Esophagus muscularis mucosa (tissue), 4 donors: ENCODE results near the gene CDCP2. TPM values are rescaled to one million over a fixed set of nuclear protein-coding genes. Genes with fewer than 3 reads are reported as not detected.

Source experiments
- DNase-seq: peaks from one replicate; pipeline ENCODE4 v3.0.0-alpha.2; 2017; ENCODE audit errors: extremely low spot score
- H3K27ac ChIP-seq, 4 donors: fragments of 200-600 bp; sonication (generic); replicated peaks in 1 of 4; 1 replicate in 3 of 4; 2 replicates in 1 of 4; pipeline ENCODE4 v1.5.1; 2016 to 2019; ENCODE audit warnings: mild to moderate bottlenecking in 1 of 4
- H3K27me3 ChIP-seq, 4 donors: fragments of 200-600 bp; sonication (generic); one replicate each; pipeline versions ENCODE4 v1.5.1 to v1.6.0; 2016 to 2019
- H3K36me3 ChIP-seq, 4 donors: fragments of 200-600 bp; sonication (generic); one replicate each; pipeline ENCODE4 v1.5.1; 2016 to 2019
- H3K4me1 ChIP-seq, 4 donors: fragments of 200-600 bp; sonication (generic); one replicate each; pipeline ENCODE4 v1.5.1; 2016 to 2019
- H3K4me3 ChIP-seq, 4 donors: fragments of 200-600 bp; sonication (generic); 1 replicate in 2 of 4; 2 replicates in 2 of 4; pipeline ENCODE4 v1.5.1; 2016 to 2019; ENCODE audit warnings: mild to moderate bottlenecking in 4 of 4, moderate library complexity in 1 of 4
- H3K9me3 ChIP-seq, 4 donors: fragments of 200-600 bp; sonication (generic); 1 replicate in 3 of 4; 2 replicates in 1 of 4; pipeline ENCODE4 v1.5.1; 2016 to 2019
- EP300 ChIP-seq: sonication (generic); formaldehyde crosslinking; IDR thresholded peaks from one replicate; pipeline ENCODE4 v1.6.1; 2017; ENCODE audit warnings: antibody characterized with exemption
- POLR2A ChIP-seq: fragments of 450-650 bp; IDR thresholded peaks from one replicate; pipeline ENCODE4 v1.6.1; 2017; ENCODE audit warnings: antibody characterized with exemption, moderate library complexity, mild to moderate bottlenecking, low read depth
- POLR2AphosphoS5 ChIP-seq, 2 donors: sonication (generic); formaldehyde crosslinking; IDR thresholded peaks; one replicate each; pipeline ENCODE4 v1.6.1; 2017; ENCODE audit warnings: antibody characterized with exemption in 2 of 2
- WGBS: methylation state at CpG from one replicate; pipeline ENCODE4 v1.1.5; 2018; 5-methylcytosine and 5-hydroxymethylcytosine counted together
- intact Hi-C: fragments of 100-400 bp; cut with DNase I; formaldehyde crosslinking; loops from one replicate; pipeline ENCODE4 v1.15.1; 2023
- total RNA-seq, 4 donors: library from RNA; depleted of rRNA; stranded (reverse); fragments of >200 nt; gene quantifications; one replicate each; pipeline versions ENCODE4 v1.1.0 to v1.2.1, GENCODE V29; 2016
- TF ChIP-seq, protein P1 (sequence below), 3 experiments: fragments of 200-600 bp in 2 of 3; fragments of 450-650 bp in 1 of 3; sonication (generic) in 2 of 3; IDR thresholded peaks; one replicate each; pipeline ENCODE4 v1.5.1; 2017 to 2019; ENCODE audit warnings: antibody characterized with exemption in 3 of 3, mild to moderate bottlenecking in 2 of 3, moderate library complexity in 1 of 3

CDCP2 gene
- total RNA-seq, 4 donors from 2014 or later: 0.26 to 0.40 (median 0.33) TPM; not detected in 1

DNA sequence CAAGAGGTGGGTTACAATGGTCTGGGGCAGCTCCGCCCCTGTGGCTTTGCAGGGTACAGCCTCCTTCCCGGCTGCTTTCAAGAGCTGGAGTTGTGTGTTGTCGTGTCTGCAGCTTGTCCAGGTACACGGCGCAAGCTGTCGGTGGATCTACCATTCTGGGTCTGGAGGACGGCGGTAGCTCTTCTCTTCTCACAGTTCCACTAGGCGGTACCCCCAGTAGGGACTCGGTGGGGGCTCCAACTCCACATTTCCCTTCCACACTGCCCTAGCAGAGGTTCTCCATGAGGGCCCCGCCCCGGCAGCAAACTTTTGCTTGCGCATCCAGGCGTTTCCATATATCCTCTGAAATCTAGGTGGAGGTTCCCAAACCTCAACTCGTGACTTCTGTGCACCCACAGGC, 12.3 kb upstream of the CDCP2 start:
- 94% methylated on average over 14 of the region's 15 CpGs for WGBS

DNA sequence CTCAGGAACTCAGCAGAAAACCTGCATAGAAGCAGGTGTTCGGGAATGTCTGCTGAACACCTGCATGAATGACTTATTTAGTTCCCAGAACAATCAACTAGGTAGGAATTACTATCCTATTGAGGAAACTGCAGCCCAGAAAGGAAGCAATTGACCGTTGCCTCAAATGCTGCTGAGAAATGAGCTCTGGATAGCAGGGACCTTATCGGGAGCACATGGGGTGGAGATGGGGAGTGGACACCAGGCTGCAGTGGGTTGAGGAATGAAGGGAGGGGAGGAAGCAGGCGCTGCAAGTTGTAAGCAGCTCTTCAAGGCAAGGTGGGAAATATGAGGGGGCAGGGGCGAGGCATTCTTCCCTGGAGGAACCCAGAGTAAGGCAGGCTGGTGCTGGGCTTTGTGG, 10.8 kb upstream of the CDCP2 start:
- Histone ChIP-seq H3K4me1 (no peaks in the 10 kb centered on the region), H3K36me3 (no peaks in the 10 kb centered on the region), H3K9me3 (no peaks in the 10 kb centered on the region), H3K27ac (no peak overlapping the region), H3K4me3 (no peak overlapping the region), H3K27me3 (no peaks in the 10 kb centered on the region)
- TF ChIP-seq, protein P1, sequence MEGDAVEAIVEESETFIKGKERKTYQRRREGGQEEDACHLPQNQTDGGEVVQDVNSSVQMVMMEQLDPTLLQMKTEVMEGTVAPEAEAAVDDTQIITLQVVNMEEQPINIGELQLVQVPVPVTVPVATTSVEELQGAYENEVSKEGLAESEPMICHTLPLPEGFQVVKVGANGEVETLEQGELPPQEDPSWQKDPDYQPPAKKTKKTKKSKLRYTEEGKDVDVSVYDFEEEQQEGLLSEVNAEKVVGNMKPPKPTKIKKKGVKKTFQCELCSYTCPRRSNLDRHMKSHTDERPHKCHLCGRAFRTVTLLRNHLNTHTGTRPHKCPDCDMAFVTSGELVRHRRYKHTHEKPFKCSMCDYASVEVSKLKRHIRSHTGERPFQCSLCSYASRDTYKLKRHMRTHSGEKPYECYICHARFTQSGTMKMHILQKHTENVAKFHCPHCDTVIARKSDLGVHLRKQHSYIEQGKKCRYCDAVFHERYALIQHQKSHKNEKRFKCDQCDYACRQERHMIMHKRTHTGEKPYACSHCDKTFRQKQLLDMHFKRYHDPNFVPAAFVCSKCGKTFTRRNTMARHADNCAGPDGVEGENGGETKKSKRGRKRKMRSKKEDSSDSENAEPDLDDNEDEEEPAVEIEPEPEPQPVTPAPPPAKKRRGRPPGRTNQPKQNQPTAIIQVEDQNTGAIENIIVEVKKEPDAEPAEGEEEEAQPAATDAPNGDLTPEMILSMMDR (IDR thresholded peaks at IDR 0.05): no peak
- TF ChIP-seq POLR2A (no peak), EP300 (no peak), POLR2AphosphoS5 (IDR thresholded peaks at IDR 0.05) (no peak)
- WGBS: 94% methylated on average over 5 of the region's 5 CpGs
- DNase-seq: no peak
- intact Hi-C loops: no loop called here

More for the DNA sequence above, 12.3 kb upstream of the CDCP2 start:
- Histone ChIP-seq H3K36me3 (no peaks in the 10 kb centered on the region), H3K27me3 (no peaks in the 10 kb centered on the region), H3K9me3 (no peaks in the 10 kb centered on the region), H3K27ac (no peak overlapping the region), H3K4me3 (no peak overlapping the region), H3K4me1 (no peaks in the 10 kb centered on the region)
- TF ChIP-seq EP300: no peak
- no peak for TF ChIP-seq POLR2AphosphoS5 (IDR thresholded peaks at IDR 0.05)
- TF ChIP-seq POLR2A: no peak
- TF ChIP-seq, protein P1 (IDR thresholded peaks at IDR 0.05): no peak
- DNase-seq: no peak
- intact Hi-C loops: no loop called here

DNA sequence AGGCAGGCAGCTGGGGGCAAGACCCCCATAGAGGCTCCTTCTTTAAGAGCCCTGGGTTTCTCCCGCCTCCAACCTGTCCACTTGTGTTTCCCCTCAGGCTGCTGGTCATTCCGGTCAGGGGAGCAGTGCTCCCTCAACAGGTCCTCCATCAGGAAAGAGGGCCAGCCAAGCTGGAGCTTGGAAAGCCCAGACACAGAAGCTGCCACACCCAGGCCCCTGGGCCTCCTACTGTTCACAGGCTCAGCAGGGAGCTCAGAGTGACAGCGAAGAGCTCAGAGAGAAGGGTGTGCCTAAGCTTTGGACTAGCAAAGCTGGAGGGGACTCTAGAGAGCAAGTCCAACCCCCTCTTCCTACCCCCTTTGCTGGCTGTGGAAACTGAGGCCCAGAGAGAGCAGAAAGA, 10.3 kb upstream of the CDCP2 start:
- no peak for TF ChIP-seq EP300
- no peak for TF ChIP-seq POLR2A
- TF ChIP-seq, protein P1 (IDR thresholded peaks at IDR 0.05): no peak
- TF ChIP-seq POLR2AphosphoS5 (IDR thresholded peaks at IDR 0.05): no peak
- Histone ChIP-seq H3K27me3 (no peaks in the 10 kb centered on the region), H3K27ac (no peak overlapping the region), H3K9me3 (no peaks in the 10 kb centered on the region), H3K4me1 (no peaks in the 10 kb centered on the region), H3K36me3 (no peaks in the 10 kb centered on the region), H3K4me3 (no peak overlapping the region)
- no peak for DNase-seq
- WGBS: 83% methylated on average over 3 of the region's 3 CpGs
- intact Hi-C loops: no loop called here

DNA sequence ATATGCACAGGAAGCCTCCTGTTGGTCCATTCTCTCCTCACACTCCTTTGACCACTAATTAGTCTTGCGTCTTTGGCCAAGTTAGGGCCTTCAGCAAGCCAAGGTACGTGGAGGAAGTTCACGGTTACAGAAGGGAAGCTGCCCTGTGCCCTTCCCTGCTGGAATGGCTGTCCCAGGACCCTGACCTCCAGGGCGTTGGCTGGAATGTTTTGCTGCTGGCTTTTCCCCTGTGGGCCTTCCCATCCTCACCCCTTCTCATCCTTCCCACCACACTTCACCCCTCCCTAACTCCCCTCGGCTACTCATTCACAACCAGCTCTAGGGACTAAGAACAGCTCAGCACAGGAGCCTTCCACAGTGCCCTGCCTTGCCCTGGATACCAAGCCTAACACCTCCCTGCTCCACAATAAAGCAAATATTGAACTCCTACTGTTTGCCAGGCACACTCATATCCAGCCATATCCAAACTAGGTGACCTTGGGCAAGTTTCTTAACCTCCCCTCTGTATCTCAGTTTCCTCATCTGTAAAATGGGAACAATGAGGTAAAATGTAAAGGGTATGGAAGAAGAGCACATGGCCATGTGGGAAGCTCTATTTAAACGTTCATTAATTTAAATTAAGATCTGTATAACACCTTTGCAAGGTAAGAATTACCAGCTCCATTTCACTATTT, 8.8 kb upstream of the CDCP2 start:
- no peaks in the 10 kb centered on the region for H3K9me3 ChIP-seq
- no peaks in the 10 kb centered on the region for H3K27me3 ChIP-seq
- no peak overlapping the region for H3K4me3 ChIP-seq
- H3K36me3 ChIP-seq: no peaks in the 10 kb centered on the region
- H3K4me1 ChIP-seq: no peaks in the 10 kb centered on the region
- WGBS: 75% methylated on average over 6 of the region's 6 CpGs
- no peak for TF ChIP-seq EP300
- no peak for TF ChIP-seq POLR2A
- TF ChIP-seq POLR2AphosphoS5 (IDR thresholded peaks at IDR 0.05): no peak
- TF ChIP-seq, protein P1 (IDR thresholded peaks at IDR 0.05): no peak
- intact Hi-C loops: no loop called here
- no peak for DNase-seq
- no peak overlapping the region for H3K27ac ChIP-seq

DNA sequence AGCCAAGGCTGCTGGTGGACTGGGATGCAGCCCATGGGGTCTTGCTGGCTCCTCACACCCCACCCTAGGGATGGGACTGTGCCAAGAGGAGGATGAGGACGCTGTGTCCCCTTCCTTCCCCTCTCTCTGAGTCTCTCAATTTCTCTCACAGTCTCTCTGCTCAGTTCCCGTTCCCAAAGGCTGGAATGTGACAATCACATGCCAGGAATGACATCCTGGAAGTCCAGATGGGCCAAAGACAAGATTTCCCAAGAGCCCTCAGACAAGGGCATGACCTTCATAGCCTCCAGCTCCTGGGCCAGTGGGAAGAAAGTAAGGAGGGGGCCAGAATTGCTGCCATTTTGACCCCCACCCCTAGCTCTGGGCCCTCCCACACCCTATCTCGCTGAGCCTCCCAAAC, 7.6 kb upstream of the CDCP2 start:
- TF ChIP-seq, protein P1 (IDR thresholded peaks at IDR 0.05): no peak
- TF ChIP-seq POLR2A: no peak
- no peak for TF ChIP-seq POLR2AphosphoS5 (IDR thresholded peaks at IDR 0.05)
- no peak for TF ChIP-seq EP300

More for the DNA sequence above, 7.6 kb upstream of the CDCP2 start:
- H3K4me3 ChIP-seq: no peak overlapping the region
- intact Hi-C loops: no loop called here
- DNase-seq: no peak
- no peak overlapping the region for H3K27ac ChIP-seq
- H3K4me1 ChIP-seq: no peaks in the 10 kb centered on the region
- no peaks in the 10 kb centered on the region for H3K27me3 ChIP-seq
- WGBS: 78% methylated on average over 3 of the region's 3 CpGs
- no peaks in the 10 kb centered on the region for H3K36me3 ChIP-seq
- H3K9me3 ChIP-seq: no peaks in the 10 kb centered on the region
